Measurements from ENCODE around the gene ADAMTSL3.
"Not testable (repeated sequence)": the region's sequence is repeated elsewhere in the genome, so short reads cannot be mapped to it uniquely, and the experiment has no call there.

Gene ADAMTSL3

DNA sequence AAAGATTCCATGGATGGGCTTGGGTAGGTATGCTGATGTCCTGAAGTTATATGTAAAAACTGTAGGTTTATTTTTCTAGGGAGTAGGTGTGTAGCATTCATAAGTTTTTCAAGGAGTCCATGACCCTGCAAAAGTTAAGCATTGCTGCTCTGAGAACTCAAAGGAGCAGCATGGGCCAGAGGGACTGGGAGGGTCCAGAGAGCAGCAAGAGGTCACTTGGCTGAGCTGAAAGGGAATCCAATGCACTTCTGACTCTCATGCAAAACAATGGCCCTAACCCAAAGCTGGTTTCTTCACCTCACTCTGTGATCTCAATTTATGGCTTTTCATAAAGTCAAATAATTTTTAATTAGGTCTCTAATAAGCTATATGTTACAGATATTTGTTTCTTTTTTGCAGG lies 383.4 kb downstream of the ADAMTSL3 start:
- no peak for DNase-seq (ENCODE audit: low read depth)

- DNase-seq (ENCODE audit: low read depth), result not testable (repeated sequence)
These were observed 388.6 kb downstream of the ADAMTSL3 start for GRCh38 chr15:84042434-84043056.

DNA sequence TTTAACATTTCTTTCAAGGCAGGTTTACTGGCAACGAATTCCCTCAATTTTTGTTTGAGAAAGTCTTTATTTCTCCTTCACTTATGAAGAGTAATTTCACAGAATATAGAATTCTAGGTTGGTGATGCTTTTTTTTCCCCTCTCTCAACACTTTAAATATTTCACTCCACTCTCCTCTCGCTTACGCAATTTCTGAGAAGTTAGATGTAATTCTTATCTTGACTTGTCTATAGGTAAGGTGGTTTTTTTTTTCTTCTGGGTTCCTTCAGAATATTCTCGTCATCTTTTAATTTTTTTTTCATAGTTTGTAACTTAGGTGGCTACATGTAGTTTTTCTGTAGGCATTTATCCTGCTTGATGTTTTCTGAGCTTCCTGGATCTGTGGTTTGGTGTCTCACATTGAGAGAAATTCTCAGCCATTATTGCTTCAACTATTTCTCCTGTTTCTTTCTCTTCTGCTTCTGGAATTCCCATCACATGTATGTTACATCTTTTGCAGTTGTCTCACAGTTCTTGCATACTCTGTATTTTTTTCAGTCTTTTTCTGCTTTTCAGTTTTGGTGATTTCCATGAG lies 392.2 kb downstream of the ADAMTSL3 start:
- no peak for DNase-seq (ENCODE audit: low read depth)

DNA sequence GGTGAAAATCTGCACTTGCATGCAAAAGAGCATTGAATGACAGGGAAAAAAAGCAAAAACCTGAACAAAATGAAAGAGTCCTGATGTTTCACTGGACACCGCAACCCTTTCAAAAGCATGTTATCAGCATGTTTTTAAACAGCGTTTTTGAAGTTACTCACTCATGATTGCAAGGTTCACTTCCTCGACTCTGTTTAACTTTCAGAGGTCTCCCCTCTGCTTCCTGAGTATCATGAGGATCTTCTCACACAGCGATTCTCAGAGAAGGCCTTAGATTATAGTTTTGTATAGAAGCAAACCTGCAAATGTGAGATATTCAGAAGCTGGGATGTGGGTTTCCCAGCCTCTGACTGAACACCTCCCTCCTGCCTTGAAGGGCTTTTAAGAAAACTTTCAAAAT lies 395.6 kb downstream of the ADAMTSL3 start:
- not testable (repeated sequence) for DNase-seq (ENCODE audit: low read depth)

DNA sequence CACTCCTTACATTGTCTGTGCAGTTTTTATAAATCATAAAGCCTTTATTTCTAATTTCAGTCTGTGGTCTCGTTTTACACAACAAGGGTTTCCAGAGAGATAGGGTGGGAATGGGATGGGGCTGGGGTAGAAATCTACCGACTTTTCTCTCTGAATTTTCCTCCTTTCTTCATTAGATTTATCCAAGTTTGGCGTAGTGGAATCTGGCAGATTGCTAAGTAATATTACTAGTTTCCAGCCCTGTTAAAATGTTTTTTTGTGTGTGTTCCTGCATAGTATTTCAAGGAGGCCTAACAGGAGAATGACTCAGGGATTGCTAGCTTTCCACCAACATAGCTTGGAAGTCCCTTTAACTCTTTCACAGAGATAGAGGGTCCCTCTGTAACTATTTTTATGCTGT lies 396.2 kb downstream of the ADAMTSL3 start:
- no peak for DNase-seq (ENCODE audit: low read depth)

GRCh38 chr15:84051146-84051545 lies 397.2 kb downstream of the ADAMTSL3 start:
- DNase-seq (ENCODE audit: low read depth), result not testable (repeated sequence)

- not testable (repeated sequence) for DNase-seq (ENCODE audit: low read depth)
These were observed 400.6 kb downstream of the ADAMTSL3 start for GRCh38 chr15:84054544-84054943.

DNA sequence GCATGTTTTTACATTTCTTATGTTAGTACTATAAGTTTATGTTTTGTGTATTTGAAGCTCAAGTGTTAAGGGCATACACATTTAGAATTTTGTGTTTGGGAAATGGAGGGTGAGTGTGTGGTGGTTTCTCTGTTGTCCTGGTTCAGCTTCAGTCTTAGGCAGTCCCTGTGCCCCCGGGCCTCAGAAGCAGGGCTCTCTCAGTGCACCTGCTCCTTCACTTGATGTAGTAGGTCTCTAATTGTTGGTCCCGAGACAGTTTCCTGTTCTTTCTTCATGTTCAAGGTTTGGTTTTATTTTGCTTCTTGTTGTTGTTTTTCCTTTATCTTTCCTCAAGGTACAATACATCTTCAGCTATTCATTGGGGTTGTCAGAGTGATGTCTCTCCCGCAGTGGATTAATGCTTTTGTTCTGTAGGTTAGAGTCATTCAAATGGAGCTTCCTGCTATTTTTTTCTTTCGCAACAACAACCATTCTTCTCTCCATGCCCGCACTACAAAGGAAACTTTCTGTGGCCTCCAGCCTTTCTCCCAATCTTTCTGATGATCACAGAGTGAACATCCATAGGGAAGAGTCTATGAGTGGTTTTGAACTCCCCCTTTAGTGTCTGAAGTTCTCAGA lies 403.9 kb downstream of the ADAMTSL3 start:
- no peak for DNase-seq (ENCODE audit: low read depth)

GRCh38 chr15:84063674-84064073 lies 409.8 kb downstream of the ADAMTSL3 start:
- not testable (repeated sequence) for DNase-seq (ENCODE audit: low read depth)

- not testable (repeated sequence) for DNase-seq (ENCODE audit: low read depth)
These were observed 414.8 kb downstream of the ADAMTSL3 start for GRCh38 chr15:84068674-84069073.

- not testable (repeated sequence) for DNase-seq (ENCODE audit: low read depth)
These were observed 424.1 kb downstream of the ADAMTSL3 start for GRCh38 chr15:84078038-84078437.

GRCh38 chr15:84079325-84079884 lies 425.5 kb downstream of the ADAMTSL3 start:
- not testable (repeated sequence) for DNase-seq (ENCODE audit: low read depth)

GRCh38 chr15:84079885-84080777 lies 426.2 kb downstream of the ADAMTSL3 start:
- no peak for DNase-seq (ENCODE audit: low read depth)

GRCh38 chr15:84080778-84081084 lies 426.8 kb downstream of the ADAMTSL3 start:
- DNase-seq (ENCODE audit: low read depth), result not testable (repeated sequence)

- no peak for DNase-seq (ENCODE audit: low read depth)
These were observed 427.7 kb downstream of the ADAMTSL3 start for GRCh38 chr15:84081391-84082168.

- no peak for DNase-seq (ENCODE audit: low read depth)
These were observed 428.8 kb downstream of the ADAMTSL3 start for GRCh38 chr15:84082739-84083138.

DNA sequence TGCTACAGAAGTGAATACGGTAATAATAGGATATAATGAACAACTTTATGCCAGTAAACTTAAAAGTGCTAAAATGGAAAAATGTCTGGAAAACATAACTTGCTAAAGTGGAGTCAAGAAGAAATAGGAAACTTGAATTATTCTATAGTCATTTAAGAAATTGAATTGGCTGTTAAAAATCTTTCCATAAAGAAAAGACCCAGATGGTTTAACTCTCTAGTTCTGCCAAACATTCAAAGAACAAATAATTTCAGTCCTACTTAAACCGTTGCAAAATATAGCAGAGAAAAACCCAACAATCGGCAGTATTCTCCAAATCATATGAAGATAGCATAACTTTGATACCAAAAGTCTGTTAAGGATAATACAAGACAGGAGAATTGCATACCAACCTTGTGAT lies 432.1 kb downstream of the ADAMTSL3 start:
- not testable (repeated sequence) for DNase-seq (ENCODE audit: low read depth)

Measured in HS-27A (cell line).